CD4-positive, alpha-beta memory T cell (primary cell): Measurements from ENCODE around the gene GLIS1. TPM values are rescaled to one million over a fixed set of nuclear protein-coding genes. Genes with fewer than 3 reads are reported as not detected.

Experiments used
- CTCF ChIA-PET: fragments of 350-600 bp; sonication (Branson Sonifier 250); formaldehyde crosslinking; loops from one replicate; lab custom pipeline; 2021; ENCODE audit warnings: inconsistent platforms; ENCODE audit not compliant: partially characterized antibody; lab: Charles Lee
- POLR2A ChIA-PET: fragments of 350-600 bp; sonication (Branson Sonifier 250); formaldehyde crosslinking; loops from one replicate; lab custom pipeline; 2021; ENCODE audit not compliant: partially characterized antibody; lab: Charles Lee
- DNase-seq, 5 donors: peaks; one replicate each; pipeline versions ENCODE4 v3.0.0 to v3.0.0-alpha.2; 2020 to 2022; ENCODE audit warnings: mixed read lengths in 1 of 5
- H3K27ac ChIP-seq: one replicate; pipeline ENCODE4 v1.7.0; 2013; ENCODE audit warnings: low read depth, low read length
- H3K27me3 ChIP-seq: 2 replicates; pipeline ENCODE4 v1.7.0; 2013; ENCODE audit warnings: mild to moderate bottlenecking, low read length, moderate library complexity; ENCODE audit not compliant: insufficient read depth
- H3K36me3 ChIP-seq: 2 replicates; pipeline ENCODE4 v1.7.0; 2013; ENCODE audit warnings: mild to moderate bottlenecking, low read length, moderate library complexity; ENCODE audit not compliant: insufficient read depth
- H3K4me1 ChIP-seq: 2 replicates; pipeline ENCODE4 v1.7.0; 2013; ENCODE audit warnings: mild to moderate bottlenecking, low read length, moderate library complexity; ENCODE audit not compliant: insufficient read depth
- H3K4me3 ChIP-seq, 2 donors: one replicate each; pipeline ENCODE4 v1.7.0; 2013; ENCODE audit warnings: low read length in 2 of 2, mild to moderate bottlenecking in 1 of 2
- H3K9me3 ChIP-seq, 2 donors: one replicate each; pipeline ENCODE4 v1.7.0; 2013; ENCODE audit warnings: low read length in 2 of 2, control low read depth in 1 of 2; ENCODE audit not compliant: control insufficient read depth in 1 of 2
- H3K27ac Mint-ChIP-seq, 7 donors: one replicate each; pipeline ENCODE4 v1.8.0; 2020 to 2021; ENCODE audit warnings: mixed read lengths in 7 of 7, mild to moderate bottlenecking in 6 of 7, inconsistent platforms in 3 of 7, moderate library complexity in 3 of 7
- H3K27me3 Mint-ChIP-seq, 2 donors: one replicate each; pipeline ENCODE4 v1.8.0; 2020 to 2021; ENCODE audit warnings: mixed read lengths in 2 of 2
- H3K36me3 Mint-ChIP-seq, 2 donors: one replicate each; pipeline ENCODE4 v1.8.0; 2020 to 2021; ENCODE audit warnings: mixed read lengths in 2 of 2, inconsistent platforms in 1 of 2, mild to moderate bottlenecking in 1 of 2
- H3K4me1 Mint-ChIP-seq, 4 donors: one replicate each; pipeline ENCODE4 v1.8.0; 2020 to 2021; ENCODE audit warnings: mixed read lengths in 4 of 4, mild to moderate bottlenecking in 1 of 4
- H3K4me3 Mint-ChIP-seq, 8 donors: one replicate each; pipeline ENCODE4 v1.8.0; 2020 to 2021; ENCODE audit warnings: mixed read lengths in 8 of 8, mild to moderate bottlenecking in 7 of 8, moderate library complexity in 6 of 8, inconsistent platforms in 3 of 8
- H3K9me3 Mint-ChIP-seq, 8 donors: one replicate each; pipeline ENCODE4 v1.8.0; 2020 to 2021; ENCODE audit warnings: mixed read lengths in 8 of 8, mild to moderate bottlenecking in 5 of 8, inconsistent platforms in 3 of 8, moderate library complexity in 1 of 8
- intact Hi-C: fragments of 100-400 bp; cut with micrococcal nuclease; formaldehyde crosslinking; loops from one replicate; pipeline ENCODE4 v1.15.1; 2023
- polyA plus RNA-seq, 2 donors: library from polyadenylated mRNA; unstranded; fragments of 300-500 nt; fragmentation: Illumina TruSeq; gene quantifications; one replicate each; pipeline ENCODE4 v1.2.3, GENCODE V29; 2021
- total RNA-seq, 2 experiments: library from RNA; stranded (reverse); gene quantifications; one replicate each; pipeline ENCODE4 v1.2.3, GENCODE V29; 2021

GLIS1 gene
- total and polyA plus RNA-seq, 4 experiments from 2014 or later = not detected

GRCh38 chr1:53728196-53728595 lies 10.8 kb downstream of the GLIS1 start:
- DNase-seq = no peak
- Histone ChIP-seq H3K27me3 (no peaks in the 10 kb centered on the region), H3K9me3 (no peaks in the 10 kb centered on the region), H3K4me1 (no peaks in the 10 kb centered on the region), H3K4me3 (no peak overlapping the region), H3K27ac (no peak overlapping the region), H3K36me3 (no peaks in the 10 kb centered on the region)
- Mint-ChIP-seq H3K4me1 (no peaks in the 10 kb centered on the region), H3K27me3 (peaks cover 4% of the 10 kb centered on the region in 2 donors), H3K4me3 (no peak overlapping the region), H3K9me3 (no peaks in the 10 kb centered on the region), H3K27ac (no peak overlapping the region), H3K36me3 (no peaks in the 10 kb centered on the region)
- POLR2A ChIA-PET = no interaction called here
- intact Hi-C loops = no loop called here
- CTCF ChIA-PET = no interaction called here

- intact Hi-C loops = no loop called here
- no peak overlapping the region for H3K27ac ChIP-seq
- Mint-ChIP-seq H3K4me1 (no peaks in the 10 kb centered on the region), H3K27ac (no peak overlapping the region), H3K36me3 (no peaks in the 10 kb centered on the region), H3K9me3 (no peaks in the 10 kb centered on the region), H3K27me3 (peaks cover 4% of the 10 kb centered on the region in 2 donors), H3K4me3 (no peak overlapping the region)
- H3K4me1 ChIP-seq = no peaks in the 10 kb centered on the region
- H3K27me3 ChIP-seq = no peaks in the 10 kb centered on the region
- H3K9me3 ChIP-seq = no peaks in the 10 kb centered on the region
- ChIA-PET POLR2A (no interaction called here), CTCF (no interaction called here)
- no peak for DNase-seq
- no peak overlapping the region for H3K4me3 ChIP-seq
- H3K36me3 ChIP-seq = no peaks in the 10 kb centered on the region
These were observed 11.4 kb downstream of the GLIS1 start for GRCh38 chr1:53727461-53728092.

GRCh38 chr1:53726009-53726600 lies 12.9 kb downstream of the GLIS1 start:
- H3K4me3 Mint-ChIP-seq = no peak overlapping the region
- H3K27me3 ChIP-seq = no peaks in the 10 kb centered on the region
- no peak overlapping the region for H3K4me3 ChIP-seq
- ChIA-PET POLR2A (no interaction called here), CTCF (no interaction called here)
- no peak overlapping the region for H3K27ac ChIP-seq
- peaks cover 0 to 4% of the 10 kb centered on the region in 2 donors for H3K27me3 Mint-ChIP-seq
- H3K9me3 ChIP-seq = no peaks in the 10 kb centered on the region
- H3K4me1 ChIP-seq = no peaks in the 10 kb centered on the region
- no peak overlapping the region for H3K27ac Mint-ChIP-seq
- H3K4me1 Mint-ChIP-seq = no peaks in the 10 kb centered on the region
- H3K36me3 Mint-ChIP-seq = no peaks in the 10 kb centered on the region
- H3K36me3 ChIP-seq = no peaks in the 10 kb centered on the region
- intact Hi-C loops = no loop called here
- H3K9me3 Mint-ChIP-seq = no peaks in the 10 kb centered on the region
- DNase-seq = no peak

- Histone ChIP-seq H3K9me3 (no peaks in the 10 kb centered on the region), H3K4me3 (no peak overlapping the region), H3K36me3 (no peaks in the 10 kb centered on the region), H3K27me3 (no peaks in the 10 kb centered on the region), H3K4me1 (no peaks in the 10 kb centered on the region), H3K27ac (no peak overlapping the region)
- intact Hi-C loops = no loop called here
- H3K27ac Mint-ChIP-seq = no peak overlapping the region
- POLR2A ChIA-PET = no interaction called here
- no peaks in the 10 kb centered on the region for H3K36me3 Mint-ChIP-seq
- no peaks in the 10 kb centered on the region for H3K4me1 Mint-ChIP-seq
- CTCF ChIA-PET = no interaction called here
- no peak for DNase-seq
- H3K27me3 Mint-ChIP-seq = peaks cover 0 to 2% of the 10 kb centered on the region in 2 donors
- no peaks in the 10 kb centered on the region for H3K9me3 Mint-ChIP-seq
- no peak overlapping the region for H3K4me3 Mint-ChIP-seq
These were observed 13.7 kb downstream of the GLIS1 start for GRCh38 chr1:53725238-53725689.

GRCh38 chr1:53722025-53722424 lies 16.9 kb downstream of the GLIS1 start:
- Mint-ChIP-seq H3K4me1 (no peaks in the 10 kb centered on the region), H3K27ac (no peak overlapping the region), H3K27me3 (peaks cover 2% of the 10 kb centered on the region in 2 donors), H3K9me3 (no peaks in the 10 kb centered on the region), H3K36me3 (no peaks in the 10 kb centered on the region), H3K4me3 (no peak overlapping the region)
- H3K27ac ChIP-seq = no peak overlapping the region
- no peaks in the 10 kb centered on the region for H3K9me3 ChIP-seq
- no peaks in the 10 kb centered on the region for H3K36me3 ChIP-seq
- ChIA-PET POLR2A (no interaction called here), CTCF (interaction anchor here (0.8 kb wide), 1 partner anchor 30 kb away, joined by 3 read pairs; no protein-coding TSS in a partner anchor)
- no peaks in the 10 kb centered on the region for H3K4me1 ChIP-seq
- no peak for DNase-seq
- intact Hi-C loops = no loop called here
- no peaks in the 10 kb centered on the region for H3K27me3 ChIP-seq
- H3K4me3 ChIP-seq = no peak overlapping the region

- H3K9me3 ChIP-seq = no peaks in the 10 kb centered on the region
- Mint-ChIP-seq H3K4me1 (no peaks in the 10 kb centered on the region), H3K27ac (no peak overlapping the region), H3K27me3 (peaks cover 2% of the 10 kb centered on the region in 2 donors), H3K4me3 (no peak overlapping the region), H3K9me3 (no peaks in the 10 kb centered on the region), H3K36me3 (no peaks in the 10 kb centered on the region)
- H3K4me1 ChIP-seq = no peaks in the 10 kb centered on the region
- H3K27me3 ChIP-seq = no peaks in the 10 kb centered on the region
- CTCF ChIA-PET = no interaction called here
- H3K36me3 ChIP-seq = no peaks in the 10 kb centered on the region
- no peak for DNase-seq
- intact Hi-C loops = no loop called here
- POLR2A ChIA-PET = no interaction called here
- no peak overlapping the region for H3K27ac ChIP-seq
- no peak overlapping the region for H3K4me3 ChIP-seq
These were observed 17.9 kb downstream of the GLIS1 start for GRCh38 chr1:53721088-53721487.

- ChIA-PET CTCF (no interaction called here), POLR2A (no interaction called here)
- Histone ChIP-seq H3K27me3 (no peaks in the 10 kb centered on the region), H3K36me3 (no peaks in the 10 kb centered on the region), H3K27ac (no peak overlapping the region), H3K4me1 (no peaks in the 10 kb centered on the region), H3K9me3 (no peaks in the 10 kb centered on the region), H3K4me3 (no peak overlapping the region)
- Mint-ChIP-seq H3K36me3 (no peaks in the 10 kb centered on the region), H3K27me3 (peaks cover 2% of the 10 kb centered on the region in 2 donors), H3K9me3 (no peaks in the 10 kb centered on the region), H3K27ac (no peak overlapping the region), H3K4me3 (no peak overlapping the region), H3K4me1 (no peaks in the 10 kb centered on the region)
- intact Hi-C loops = no loop called here
- DNase-seq = no peak
These were observed 19.5 kb downstream of the GLIS1 start for GRCh38 chr1:53719469-53719868.
